GM12892 (cell line): ENCODE results near the gene SLC66A2.

Experiments used
- DNase-seq: peaks from one replicate; pipeline ENCODE4 v3.0.0; 2011; ENCODE audit not compliant: insufficient read length
- FAIRE-seq: peaks from 2 replicates; lab custom pipeline; 2011; peaks lifted over from hg19 to GRCh38; lab: Jason Lieb, UNC
- POLR2A ChIP-seq: IDR thresholded peaks from 2 replicates; pipeline ENCODE4 v1.6.1; 2011; ENCODE audit warnings: low read depth, low read length, control low read depth
- POLR2AphosphoS5 ChIP-seq: IDR thresholded peaks from 2 replicates; pipeline ENCODE4 v1.6.1; 2011; ENCODE audit warnings: low read depth, low read length, control low read depth
- TAF1 ChIP-seq: IDR thresholded peaks from 2 replicates; pipeline ENCODE4 v1.6.1; 2011; ENCODE audit warnings: low read depth, mild to moderate bottlenecking, control low read depth, low read length, borderline replicate concordance

SLC66A2 gene

DNA sequence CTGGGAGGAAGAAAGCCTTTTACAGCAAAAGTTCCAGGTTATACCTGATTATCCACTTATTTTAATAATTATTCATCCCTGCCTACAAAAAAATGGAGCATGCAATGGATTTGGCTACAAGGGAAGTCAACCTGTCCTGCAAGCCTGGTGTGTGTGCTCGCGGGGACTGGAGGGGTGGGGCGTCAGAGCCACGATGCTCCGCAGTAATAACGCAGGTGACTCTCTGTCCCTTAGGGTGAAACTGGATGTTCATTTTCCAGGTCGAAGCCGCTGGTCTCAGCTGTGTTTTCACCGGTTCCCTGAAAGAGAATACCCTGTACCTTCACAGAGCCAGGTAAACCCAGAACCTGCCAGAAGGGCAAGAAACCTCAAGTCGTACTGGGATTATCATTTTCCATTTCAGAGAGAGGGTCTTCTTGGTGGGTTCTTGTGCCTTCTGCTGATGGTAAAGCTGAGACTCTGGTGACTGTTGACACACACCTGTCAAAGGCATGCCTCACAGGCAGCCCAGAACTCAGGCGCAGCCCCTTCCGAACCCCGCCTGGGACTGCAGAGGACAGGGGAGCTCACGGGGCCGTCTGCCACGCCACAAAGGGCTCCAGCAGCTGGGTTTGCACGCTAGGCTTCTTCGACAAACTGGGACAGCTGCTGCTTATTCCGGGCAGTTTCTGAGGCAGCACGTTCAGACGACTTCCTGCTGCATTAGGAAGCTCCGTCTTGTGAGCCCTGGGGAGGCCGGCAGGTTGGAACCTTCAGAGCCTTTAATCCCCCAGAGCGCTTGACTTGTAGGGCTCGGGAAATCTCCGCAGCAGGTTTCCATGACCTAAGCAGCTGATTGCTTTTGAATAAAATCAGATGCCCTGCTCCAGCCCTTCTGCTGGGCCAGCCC lies 95.1 kb downstream of the SLC66A2 start:
- TF ChIP-seq TAF1: no peak
- no peak for TF ChIP-seq POLR2AphosphoS5
- TF ChIP-seq POLR2A: no peak
- FAIRE-seq (no peak), DNase-seq (no peak)

DNA sequence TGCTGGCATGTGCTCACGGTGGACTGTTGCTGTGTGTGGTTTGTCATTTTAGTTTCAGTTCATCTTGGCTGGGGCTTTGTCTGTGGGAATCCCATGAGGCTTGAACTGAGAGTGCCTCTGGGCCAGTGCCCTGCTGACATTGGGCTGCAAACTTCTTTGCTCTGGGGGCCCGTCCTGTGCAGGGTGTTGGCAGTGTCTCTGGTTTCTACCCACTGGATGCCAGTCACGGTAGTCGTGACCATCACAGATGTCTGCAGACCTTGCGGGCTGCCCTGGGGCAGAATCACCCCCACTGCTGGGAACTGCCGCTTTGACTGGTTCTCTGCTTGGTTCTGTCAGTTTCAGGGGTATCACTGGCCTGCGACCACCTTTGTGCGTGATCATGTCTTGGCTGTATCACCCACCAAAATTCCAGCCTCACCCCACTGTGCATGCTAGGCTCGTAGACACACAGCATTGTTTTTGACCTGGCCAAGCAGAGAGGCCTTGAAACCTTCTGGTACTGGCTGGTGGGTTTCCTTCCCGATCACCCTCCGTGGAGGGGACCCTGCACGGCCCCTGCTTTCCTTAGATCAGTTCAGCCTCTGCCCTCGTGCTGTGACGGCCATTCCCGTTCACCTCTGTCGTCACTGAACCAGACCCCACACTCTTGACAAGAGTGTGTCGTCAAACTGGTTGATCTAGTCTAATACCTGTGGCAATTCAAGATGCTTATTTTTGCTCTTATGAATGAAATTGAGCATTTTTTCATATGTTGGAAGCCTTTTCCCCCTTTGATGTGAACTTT lies 96.1 kb downstream of the SLC66A2 start:
- FAIRE-seq: no peak
- TF ChIP-seq POLR2AphosphoS5: no peak
- TF ChIP-seq TAF1: no peak
- no peak for TF ChIP-seq POLR2A
- no peak for DNase-seq

DNA sequence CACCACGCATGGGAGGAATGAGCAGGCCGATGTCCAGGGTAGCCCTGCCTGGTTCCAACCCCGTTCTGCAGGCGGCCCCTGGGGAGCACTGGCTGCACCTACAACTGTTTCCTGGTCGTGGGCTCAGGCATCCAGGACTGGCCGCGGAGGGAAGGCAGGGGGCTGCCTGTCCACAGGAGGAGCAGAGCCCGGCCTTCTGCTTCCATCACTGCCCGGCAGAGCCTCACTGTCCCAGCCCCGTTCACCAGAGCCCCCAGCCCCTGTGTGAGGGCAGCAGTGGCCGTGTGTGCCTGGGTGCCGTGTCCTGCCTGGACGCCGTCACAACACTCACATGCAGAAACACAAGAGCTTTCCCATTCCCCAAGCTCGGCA lies 97.5 kb downstream of the SLC66A2 start:
- TF ChIP-seq TAF1 (no peak), POLR2AphosphoS5 (no peak), POLR2A (no peak)
- DNase-seq: no peak
- no peak for FAIRE-seq

DNA sequence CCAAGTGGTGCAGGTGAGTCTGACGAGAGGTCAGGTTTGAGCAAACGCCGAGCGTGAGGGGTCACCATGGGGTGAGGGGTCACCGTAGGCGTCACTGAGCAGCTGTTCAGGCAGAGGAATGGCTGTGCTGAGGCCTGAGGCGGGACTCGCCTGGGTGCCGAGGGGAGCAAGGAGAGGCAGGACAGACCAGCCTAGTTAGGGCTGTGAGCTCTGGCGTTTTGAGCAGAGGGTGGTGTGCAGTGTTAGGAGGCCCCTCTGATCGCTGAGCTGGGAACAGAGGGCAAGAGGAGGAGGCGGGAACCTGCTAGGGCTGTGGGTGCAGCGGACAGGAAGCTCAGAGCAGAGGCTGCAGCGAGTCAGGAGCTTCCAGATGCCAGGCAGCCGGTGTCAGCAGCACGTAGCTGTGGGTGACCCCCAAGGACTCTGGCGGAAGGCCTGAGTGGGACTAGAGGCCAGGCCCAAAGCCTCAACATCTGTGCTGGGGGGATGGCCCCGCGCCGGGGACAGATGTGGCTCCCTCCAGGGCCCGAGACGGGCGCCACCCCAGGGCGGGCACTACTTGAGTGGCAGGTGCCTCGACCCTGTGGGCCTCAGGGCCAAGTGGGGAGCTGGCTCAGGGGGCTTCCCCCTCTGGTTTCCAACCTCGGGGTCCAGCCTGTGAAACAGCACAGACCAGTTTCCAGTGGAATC lies 98.0 kb downstream of the SLC66A2 start:
- DNase-seq: no peak
- no peak for FAIRE-seq
- TF ChIP-seq POLR2A (no peak), POLR2AphosphoS5 (no peak), TAF1 (no peak)

DNA sequence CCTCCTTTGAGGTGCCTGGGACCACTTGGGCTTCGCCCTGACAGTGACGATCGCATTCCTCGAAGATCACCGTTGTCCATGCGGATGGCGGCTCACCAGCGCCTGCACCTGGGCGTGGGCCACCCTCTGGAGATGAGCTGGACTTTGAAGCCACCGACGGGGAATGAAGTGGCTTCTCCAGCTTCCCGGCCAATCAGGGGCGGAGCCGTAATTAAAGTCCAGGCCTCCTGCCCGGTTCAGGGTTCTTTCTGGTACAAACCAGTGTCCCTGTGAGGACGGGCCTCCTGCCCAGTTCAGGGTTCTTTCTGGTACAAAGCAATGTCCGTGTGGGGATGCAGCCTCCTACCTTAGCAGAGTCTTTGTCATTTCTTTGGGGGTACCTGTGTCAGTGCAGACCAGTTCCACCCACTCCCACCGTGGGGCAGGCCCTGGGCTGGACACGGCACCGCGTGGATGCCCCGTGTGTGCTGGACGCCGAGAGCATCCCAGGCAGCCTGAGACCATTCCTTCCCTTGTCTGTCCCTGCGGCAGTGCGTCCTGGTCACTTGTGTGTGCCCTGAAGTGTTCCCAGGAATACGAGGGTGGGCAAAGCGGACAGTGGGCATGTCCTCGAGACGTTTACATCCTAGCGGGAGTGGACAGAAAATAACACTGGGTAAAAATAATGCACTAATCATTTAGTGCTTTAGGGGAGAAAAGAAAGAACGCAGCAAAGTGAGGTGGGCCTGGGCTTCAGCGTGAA lies 98.7 kb downstream of the SLC66A2 start:
- no peak for FAIRE-seq
- TF ChIP-seq TAF1 (no peak), POLR2AphosphoS5 (no peak), POLR2A (no peak)
- DNase-seq: no peak
